Osteoblast (primary cell): ENCODE measurements around the gene RSAD2. TPM values are rescaled to one million over a fixed set of nuclear protein-coding genes. Genes with fewer than 3 reads are reported as not detected.

ENCODE experiments used
- DNase-seq: peaks from one replicate; pipeline ENCODE4 v3.0.0; 2011; ENCODE audit warnings: low spot score, mixed read lengths; ENCODE audit not compliant: insufficient read length; ENCODE audit errors: missing footprints
- H2AFZ ChIP-seq: 2 replicates; pipeline ENCODE4 v1.6.0; 2011; ENCODE audit warnings: mild to moderate bottlenecking, low read length
- H3K27ac ChIP-seq: 2 replicates; pipeline ENCODE4 v1.5.1; 2011; ENCODE audit warnings: mild to moderate bottlenecking, low read depth, low read length, moderate library complexity
- H3K27me3 ChIP-seq: 2 replicates; pipeline ENCODE4 v1.6.0; 2012; ENCODE audit warnings: mild to moderate bottlenecking, control low read depth, inconsistent platforms, low read length, moderate library complexity; ENCODE audit not compliant: insufficient read depth
- H3K36me3 ChIP-seq: 2 replicates; pipeline ENCODE4 v1.5.1; 2011; ENCODE audit warnings: mild to moderate bottlenecking, low read length, control low read depth, moderate library complexity; ENCODE audit not compliant: insufficient read depth
- H3K4me1 ChIP-seq: 2 replicates; pipeline ENCODE4 v1.5.1; 2011; ENCODE audit warnings: mild to moderate bottlenecking, low read length, control low read depth, moderate library complexity; ENCODE audit not compliant: insufficient read depth
- H3K4me2 ChIP-seq: 2 replicates; pipeline ENCODE4 v1.6.0; 2011; ENCODE audit warnings: mild to moderate bottlenecking, low read length; ENCODE audit not compliant: insufficient read depth
- H3K4me3 ChIP-seq: fragments of 200-600 bp; sonication (generic); 3 replicates; pipeline ENCODE4 v1.5.1; 2012; ENCODE audit warnings: mild to moderate bottlenecking, low read length, inconsistent platforms; ENCODE audit not compliant: insufficient read depth
- H3K79me2 ChIP-seq: 2 replicates; pipeline ENCODE4 v1.6.0; 2012; ENCODE audit warnings: mild to moderate bottlenecking, low read length, control low read depth, inconsistent platforms; ENCODE audit not compliant: insufficient read depth
- H3K9me3 ChIP-seq: 2 replicates; pipeline ENCODE4 v1.5.1; 2011; ENCODE audit warnings: low read depth, low read length, control low read depth
- H4K20me1 ChIP-seq: 2 replicates; pipeline ENCODE4 v1.6.0; 2012; ENCODE audit warnings: mild to moderate bottlenecking, low read length, control low read depth; ENCODE audit not compliant: insufficient read depth
- total RNA-seq: library from RNA; depleted of rRNA; stranded (reverse); fragments of >200 nt; gene quantifications from 2 replicates; pipeline ENCODE4 v1.2.3, GENCODE V29; 2012
- TF ChIP-seq, protein P1 (sequence below): IDR thresholded peaks from 2 replicates; pipeline ENCODE4 v1.5.1; 2011; ENCODE audit warnings: mild to moderate bottlenecking, low read depth, low read length, moderate library complexity; ENCODE audit errors: extremely low read depth

The RSAD2 gene
- total RNA-seq, 1 donor = 0.72 TPM

DNA sequence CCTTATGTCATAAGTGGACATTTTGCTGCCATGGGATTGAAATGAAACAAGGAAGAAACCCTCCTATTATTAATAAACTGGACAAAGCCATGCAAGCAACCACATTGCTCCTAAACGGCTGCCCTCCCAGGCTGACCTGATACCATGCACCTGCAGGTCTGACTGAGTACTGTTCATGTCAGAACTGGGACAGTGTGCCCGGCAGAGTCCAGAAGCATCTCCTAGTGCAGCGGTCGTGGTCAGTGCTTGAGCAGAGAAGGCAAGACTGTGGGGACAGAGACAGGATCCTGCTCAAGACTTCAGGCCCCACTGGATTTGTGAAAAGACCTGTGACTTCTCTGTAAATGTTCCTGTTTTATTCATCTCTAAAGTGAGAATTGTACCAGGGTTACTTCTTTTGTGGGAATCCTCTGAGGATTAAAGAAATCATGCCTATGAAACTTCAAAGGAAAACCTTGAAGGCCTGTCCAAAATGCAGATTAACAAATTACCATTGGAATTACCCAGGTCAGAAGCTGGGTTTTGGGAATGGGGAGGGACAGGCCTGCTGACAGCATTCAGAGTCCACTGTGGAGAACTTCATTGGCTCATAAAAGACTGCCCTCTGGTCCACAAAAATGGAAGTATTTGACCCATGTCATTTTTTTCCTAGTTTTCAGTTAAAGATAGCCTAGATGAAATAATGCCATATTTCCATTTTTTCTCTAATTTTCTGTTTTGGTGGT, 53.5 kb downstream of the RSAD2 start:
- Histone ChIP-seq H4K20me1 (no peaks in the 10 kb centered on the region), H3K79me2 (no peaks in the 10 kb centered on the region), H3K27me3 (no peaks in the 10 kb centered on the region), H3K36me3 (no peaks in the 10 kb centered on the region), H3K4me1 (no peaks in the 10 kb centered on the region), H3K27ac (no peak overlapping the region), H2AFZ (no peak overlapping the region), H3K4me3 (no peak overlapping the region), H3K4me2 (no peak overlapping the region), H3K9me3 (no peaks in the 10 kb centered on the region)
- no peak for DNase-seq
- TF ChIP-seq, protein P1, sequence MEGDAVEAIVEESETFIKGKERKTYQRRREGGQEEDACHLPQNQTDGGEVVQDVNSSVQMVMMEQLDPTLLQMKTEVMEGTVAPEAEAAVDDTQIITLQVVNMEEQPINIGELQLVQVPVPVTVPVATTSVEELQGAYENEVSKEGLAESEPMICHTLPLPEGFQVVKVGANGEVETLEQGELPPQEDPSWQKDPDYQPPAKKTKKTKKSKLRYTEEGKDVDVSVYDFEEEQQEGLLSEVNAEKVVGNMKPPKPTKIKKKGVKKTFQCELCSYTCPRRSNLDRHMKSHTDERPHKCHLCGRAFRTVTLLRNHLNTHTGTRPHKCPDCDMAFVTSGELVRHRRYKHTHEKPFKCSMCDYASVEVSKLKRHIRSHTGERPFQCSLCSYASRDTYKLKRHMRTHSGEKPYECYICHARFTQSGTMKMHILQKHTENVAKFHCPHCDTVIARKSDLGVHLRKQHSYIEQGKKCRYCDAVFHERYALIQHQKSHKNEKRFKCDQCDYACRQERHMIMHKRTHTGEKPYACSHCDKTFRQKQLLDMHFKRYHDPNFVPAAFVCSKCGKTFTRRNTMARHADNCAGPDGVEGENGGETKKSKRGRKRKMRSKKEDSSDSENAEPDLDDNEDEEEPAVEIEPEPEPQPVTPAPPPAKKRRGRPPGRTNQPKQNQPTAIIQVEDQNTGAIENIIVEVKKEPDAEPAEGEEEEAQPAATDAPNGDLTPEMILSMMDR = no peak

DNA sequence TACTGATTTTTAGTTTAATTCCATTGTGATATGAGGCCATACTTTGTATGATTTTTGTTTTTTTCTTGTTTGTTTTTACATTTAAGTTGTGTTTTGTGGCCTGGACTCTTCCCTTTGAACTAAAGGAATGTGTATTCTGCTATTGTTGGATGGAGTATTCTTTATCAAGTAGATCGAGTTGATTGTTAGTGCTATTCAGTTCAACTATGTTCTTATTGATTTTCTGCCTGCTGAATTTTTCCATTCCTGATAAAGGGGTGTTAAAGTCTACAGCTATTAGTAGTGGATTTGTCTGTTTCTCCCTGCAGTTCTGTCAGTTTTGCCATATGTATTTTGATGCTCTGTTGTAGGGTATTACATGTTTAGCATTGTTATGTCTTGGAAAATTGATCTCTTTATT, 54.2 kb downstream of the RSAD2 start:
- Histone ChIP-seq H3K79me2 (no peaks in the 10 kb centered on the region), H3K9me3 (no peaks in the 10 kb centered on the region), H3K4me1 (no peaks in the 10 kb centered on the region), H2AFZ (no peak overlapping the region), H4K20me1 (no peaks in the 10 kb centered on the region), H3K27me3 (no peaks in the 10 kb centered on the region), H3K36me3 (no peaks in the 10 kb centered on the region), H3K27ac (no peak overlapping the region), H3K4me2 (no peak overlapping the region), H3K4me3 (no peak overlapping the region)
- TF ChIP-seq, protein P1 = no peak
- no peak for DNase-seq

GRCh38 chr2:6932206-6932605, 54.6 kb downstream of the RSAD2 start:
- Histone ChIP-seq H3K4me2 (no peak overlapping the region), H3K4me3 (no peak overlapping the region), H3K79me2 (no peaks in the 10 kb centered on the region), H2AFZ (no peak overlapping the region), H3K27me3 (no peaks in the 10 kb centered on the region), H3K27ac (no peak overlapping the region), H4K20me1 (no peaks in the 10 kb centered on the region), H3K9me3 (no peaks in the 10 kb centered on the region), H3K36me3 (no peaks in the 10 kb centered on the region), H3K4me1 (no peaks in the 10 kb centered on the region)
- DNase-seq = no peak
- TF ChIP-seq, protein P1 = no peak

DNA sequence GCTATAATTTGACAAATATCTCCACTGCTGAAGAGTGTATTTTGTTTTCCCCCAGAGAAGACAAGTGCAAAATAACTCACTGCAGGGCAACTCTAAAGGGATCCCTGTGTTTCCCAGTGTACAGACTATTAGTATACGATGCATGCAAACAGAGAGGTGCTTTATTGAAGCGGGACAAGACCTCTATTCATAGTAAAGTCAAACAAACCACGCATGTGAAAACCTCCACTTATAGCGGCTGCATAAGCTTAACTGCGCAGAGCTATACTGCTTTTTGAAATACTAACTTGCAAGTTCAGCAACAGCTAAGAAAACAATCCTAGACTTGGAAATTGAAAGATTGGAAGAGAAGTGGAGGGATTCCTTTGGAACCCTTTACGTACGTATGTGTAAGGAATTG, 55.3 kb downstream of the RSAD2 start:
- Histone ChIP-seq H3K27ac (no peak overlapping the region), H2AFZ (no peak overlapping the region), H4K20me1 (no peaks in the 10 kb centered on the region), H3K9me3 (no peaks in the 10 kb centered on the region), H3K4me3 (no peak overlapping the region), H3K36me3 (no peaks in the 10 kb centered on the region), H3K4me1 (no peaks in the 10 kb centered on the region), H3K79me2 (no peaks in the 10 kb centered on the region), H3K27me3 (no peaks in the 10 kb centered on the region), H3K4me2 (no peak overlapping the region)
- DNase-seq = no peak
- TF ChIP-seq, protein P1 = no peak
